ENCODE measurements around the gene LIPK.
"Not testable (repeated sequence)": the region's sequence is repeated elsewhere in the genome, so short reads cannot be mapped to it uniquely, and the experiment has no call there.

The LIPK gene, protein sequence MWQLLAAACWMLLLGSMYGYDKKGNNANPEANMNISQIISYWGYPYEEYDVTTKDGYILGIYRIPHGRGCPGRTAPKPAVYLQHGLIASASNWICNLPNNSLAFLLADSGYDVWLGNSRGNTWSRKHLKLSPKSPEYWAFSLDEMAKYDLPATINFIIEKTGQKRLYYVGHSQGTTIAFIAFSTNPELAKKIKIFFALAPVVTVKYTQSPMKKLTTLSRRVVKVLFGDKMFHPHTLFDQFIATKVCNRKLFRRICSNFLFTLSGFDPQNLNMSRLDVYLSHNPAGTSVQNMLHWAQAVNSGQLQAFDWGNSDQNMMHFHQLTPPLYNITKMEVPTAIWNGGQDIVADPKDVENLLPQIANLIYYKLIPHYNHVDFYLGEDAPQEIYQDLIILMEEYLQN

DNA sequence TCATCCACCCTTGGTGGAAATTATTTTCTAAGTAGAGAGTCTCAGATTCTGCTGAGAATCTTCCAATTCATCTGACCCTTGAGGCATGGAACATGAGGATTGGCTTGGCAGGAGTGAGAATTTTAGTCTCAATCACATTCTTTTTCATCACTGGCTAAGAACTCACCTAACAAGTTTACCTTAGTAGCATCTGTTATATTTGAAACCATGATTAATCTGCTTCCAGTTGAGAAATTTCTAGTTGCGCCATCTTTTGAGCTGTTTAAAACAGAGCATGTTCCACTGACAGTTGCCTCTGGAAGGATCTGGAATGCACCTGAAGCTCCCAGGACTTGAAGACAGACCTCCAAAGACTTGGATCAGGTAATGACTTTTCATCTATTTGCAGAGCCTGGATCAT lies at the start of gene LIPK:
TSS of gene LIPK (plus strand) at position 292 of the 400 bp plus-strand sequence. CDS start 18,295 bp downstream, outside the sequence.
- no peak for DNase-seq (ENCODE audit: low read depth in 2 of 2)

DNA sequence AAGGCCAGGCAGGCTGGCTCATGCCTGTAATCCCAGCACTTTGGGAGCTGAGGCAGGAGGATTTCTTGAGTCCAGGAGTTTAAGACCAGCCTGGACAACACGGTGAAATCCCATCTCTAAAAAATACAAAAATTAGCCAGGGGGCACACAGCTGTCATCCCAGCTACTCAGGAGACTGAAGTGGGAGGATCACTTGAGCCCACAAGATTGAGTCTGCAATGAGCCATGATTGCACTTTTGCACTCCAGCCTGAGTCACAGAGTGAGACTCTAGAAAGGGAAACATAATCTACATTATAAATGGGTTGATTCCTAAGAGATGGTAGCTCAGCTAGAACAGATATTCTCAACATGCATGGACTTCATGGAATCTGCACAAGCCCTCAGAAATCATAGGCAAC lies 48.1 kb upstream of the LIPK start:
- no peak for DNase-seq (ENCODE audit: low read depth in 2 of 2)

DNA sequence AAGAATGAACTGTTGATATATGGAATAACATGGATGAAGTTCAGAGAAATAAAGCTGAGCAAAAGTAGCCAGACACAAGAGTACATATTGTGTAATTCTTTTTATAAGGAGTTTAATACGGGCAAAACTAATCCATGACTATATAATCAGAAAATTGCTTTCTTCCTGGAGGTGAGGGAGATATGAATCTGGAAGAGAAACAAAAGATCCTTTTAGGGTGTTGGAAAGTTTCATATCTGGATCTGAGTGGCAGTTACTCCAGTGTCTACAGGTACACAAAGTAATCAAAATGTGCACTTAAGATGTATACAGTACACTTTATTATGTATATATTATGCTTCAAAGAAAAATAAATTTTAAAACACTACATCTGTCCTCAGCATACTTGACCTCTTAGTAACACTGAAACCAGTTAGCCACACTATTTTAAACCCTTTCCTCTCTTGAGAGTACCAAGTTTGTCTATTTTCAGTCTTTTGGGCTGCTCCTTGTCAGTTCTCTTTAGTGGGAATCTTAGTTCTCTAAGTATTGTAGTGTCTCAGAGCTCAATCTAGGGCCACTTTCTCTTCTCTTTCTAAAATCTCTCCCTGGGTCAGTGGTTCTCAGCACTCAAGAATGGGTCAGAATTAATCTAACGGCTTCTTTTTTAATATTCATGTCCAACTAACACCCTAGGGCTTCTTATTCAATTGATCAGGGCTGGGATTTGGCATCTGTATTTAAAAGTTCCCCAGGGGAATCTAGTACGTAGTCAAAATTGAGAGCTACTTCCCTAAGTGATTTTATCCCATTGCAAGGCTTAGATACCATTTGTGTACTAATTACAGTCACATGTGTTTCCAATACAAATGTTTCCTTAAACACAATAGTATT lies 46.1 kb upstream of the LIPK start:
- DNase-seq (ENCODE audit: low read depth in 2 of 2): no peak

- no peak for DNase-seq (ENCODE audit: low read depth in 2 of 2)
These were observed 45.5 kb upstream of the LIPK start for GRCh38 chr10:88660598-88660884.

GRCh38 chr10:88661018-88661417 lies 45.0 kb upstream of the LIPK start:
- DNase-seq (ENCODE audit: low read depth in 2 of 2): no peak

DNA sequence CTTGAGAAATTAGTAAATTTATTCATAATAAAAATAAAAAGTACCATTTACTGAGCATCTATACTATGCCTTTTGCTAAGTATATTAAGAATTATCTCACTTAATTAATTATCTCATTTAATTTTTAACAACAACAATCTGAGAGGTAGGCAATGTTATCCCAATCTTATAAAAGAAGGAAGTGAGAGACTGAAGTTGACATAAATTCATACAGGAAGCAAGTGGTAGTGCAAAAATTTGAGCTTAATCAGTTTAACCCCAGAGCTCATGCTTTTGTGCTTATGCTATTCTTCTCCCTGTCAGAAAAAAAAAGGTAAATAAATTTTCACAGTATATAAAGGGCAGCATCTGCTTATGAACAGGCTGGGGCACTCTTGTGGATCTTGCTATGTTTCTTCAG lies 44.5 kb upstream of the LIPK start:
- no peak for DNase-seq (ENCODE audit: low read depth in 2 of 2)

DNA sequence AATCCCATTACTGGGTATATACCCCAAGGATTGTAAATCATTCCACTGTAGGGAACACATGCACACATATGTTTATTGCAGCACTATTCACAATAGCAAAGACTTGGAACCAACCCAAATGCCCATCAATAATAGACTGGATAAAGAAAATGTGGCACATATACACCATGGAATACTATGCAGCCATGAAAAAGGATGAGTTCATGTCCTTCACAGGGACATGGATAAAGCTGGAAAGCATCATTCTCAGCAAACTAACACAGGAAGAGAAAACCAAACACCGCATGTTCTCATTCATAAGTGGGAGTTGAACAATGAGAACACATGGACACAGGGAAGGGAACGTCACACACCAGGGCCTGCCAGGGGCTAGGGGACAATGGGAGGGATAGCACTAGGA lies 42.9 kb upstream of the LIPK start:
- DNase-seq (ENCODE audit: low read depth in 2 of 2): not testable (repeated sequence)

- DNase-seq (ENCODE audit: low read depth in 2 of 2): no peak
These were observed 41.9 kb upstream of the LIPK start, which contains the start of gene LIPF for GRCh38 chr10:88664142-88664541. Gene LIPF, plus strand, starts transcription at chr10:88664442. Its CDS starts 2,856 bp downstream, at chr10:88667298.

- no peak for DNase-seq (ENCODE audit: low read depth in 2 of 2)
These were observed 37.6 kb upstream of the LIPK start for GRCh38 chr10:88668465-88668864.

GRCh38 chr10:88670497-88670896 lies 35.6 kb upstream of the LIPK start:
- no peak for DNase-seq (ENCODE audit: low read depth in 2 of 2)

DNA sequence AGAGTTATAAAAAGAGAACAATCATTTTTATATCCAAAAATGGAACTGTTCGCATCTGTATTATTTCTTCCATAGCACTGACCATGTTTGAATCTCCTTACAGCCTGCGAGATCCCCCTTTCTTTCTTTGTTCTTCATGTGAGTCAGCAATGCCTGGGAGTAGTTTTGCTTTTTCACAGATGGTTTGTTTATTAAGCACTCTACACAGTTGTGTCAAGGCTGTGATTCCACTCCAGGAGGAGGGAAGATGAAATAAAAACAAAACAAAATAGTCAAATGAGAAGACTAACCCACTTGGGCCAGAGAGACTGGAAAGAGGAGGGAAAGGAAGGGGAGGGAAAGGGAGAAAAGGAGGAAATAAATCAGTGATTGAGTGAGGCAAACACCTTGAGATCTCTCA lies 34.0 kb upstream of the LIPK start:
- DNase-seq (ENCODE audit: low read depth in 2 of 2): no peak

DNA sequence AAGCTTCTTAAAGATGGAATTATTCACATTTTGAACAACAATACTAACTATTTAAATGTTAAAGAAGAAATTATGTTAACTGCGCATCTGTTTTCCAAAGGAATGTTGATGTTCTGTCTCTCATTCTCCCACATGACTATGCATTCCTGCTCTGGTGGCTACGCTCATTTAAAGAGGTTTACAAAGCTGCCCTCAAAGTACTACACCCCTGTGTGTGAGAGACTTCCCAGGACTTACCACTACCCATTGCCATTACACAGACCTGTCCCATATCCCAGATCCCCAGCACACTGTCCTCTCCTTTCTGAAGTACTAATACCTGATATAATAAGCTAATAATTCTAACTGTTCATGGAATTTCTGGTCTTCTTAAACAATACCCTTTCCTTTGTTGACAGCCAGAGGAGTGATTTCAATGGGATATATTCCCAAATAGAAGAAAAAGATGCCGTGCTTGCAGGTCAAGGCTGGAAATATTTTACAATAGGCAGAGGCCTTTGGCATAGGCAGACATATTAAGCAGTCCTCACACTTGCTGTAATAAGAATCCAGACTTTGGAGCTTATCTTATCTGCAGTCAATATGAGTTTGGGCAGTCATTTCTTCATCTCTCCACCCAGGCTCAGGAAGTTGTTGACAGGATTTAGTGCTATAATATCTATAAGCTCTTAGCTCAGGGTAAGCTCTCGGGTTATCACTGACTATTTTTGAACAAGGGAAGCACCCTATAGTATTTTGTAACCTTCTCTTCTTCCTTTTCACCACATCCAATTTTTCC lies 29.6 kb upstream of the LIPK start:
- DNase-seq (ENCODE audit: low read depth in 2 of 2): no peak

DNA sequence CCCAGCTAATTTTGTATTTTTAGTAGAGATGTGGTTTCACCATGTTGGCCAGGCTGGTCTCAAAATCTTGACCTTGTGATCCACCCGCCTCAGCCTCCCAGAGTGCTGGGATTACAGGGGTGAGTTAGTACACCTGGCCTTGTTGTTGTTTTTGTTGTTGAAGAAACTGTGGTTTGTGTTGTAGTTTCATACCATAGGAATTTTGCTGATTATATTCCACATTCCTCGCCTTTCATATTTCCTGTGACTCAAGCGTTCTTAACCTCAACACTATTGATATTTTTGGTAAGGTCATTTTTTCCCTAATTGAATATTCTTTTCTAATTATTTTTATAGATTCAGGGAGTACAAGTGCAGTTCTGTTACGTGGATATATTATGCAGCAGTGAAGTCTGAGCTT lies 25.1 kb upstream of the LIPK start:
- no peak for DNase-seq (ENCODE audit: low read depth in 2 of 2)

DNA sequence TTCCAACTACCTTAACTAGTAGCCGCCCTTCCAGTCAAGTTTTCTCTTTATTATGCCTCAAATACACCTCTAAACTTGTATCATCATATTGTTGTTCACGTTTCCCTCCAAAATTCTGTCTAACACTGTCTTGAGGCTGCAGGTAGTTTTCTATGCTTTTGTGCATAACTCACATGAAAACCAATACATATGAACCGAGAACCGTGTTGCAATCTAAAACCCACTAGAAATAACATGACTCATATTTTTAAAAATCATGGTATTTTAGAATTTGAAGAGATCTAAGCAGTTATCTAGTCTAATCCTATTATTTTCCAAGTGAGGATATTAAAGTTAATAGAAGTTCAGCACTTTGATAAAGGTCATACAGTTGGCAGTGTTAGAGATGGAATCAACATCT lies 23.6 kb upstream of the LIPK start:
- no peak for DNase-seq (ENCODE audit: low read depth in 2 of 2)

DNA sequence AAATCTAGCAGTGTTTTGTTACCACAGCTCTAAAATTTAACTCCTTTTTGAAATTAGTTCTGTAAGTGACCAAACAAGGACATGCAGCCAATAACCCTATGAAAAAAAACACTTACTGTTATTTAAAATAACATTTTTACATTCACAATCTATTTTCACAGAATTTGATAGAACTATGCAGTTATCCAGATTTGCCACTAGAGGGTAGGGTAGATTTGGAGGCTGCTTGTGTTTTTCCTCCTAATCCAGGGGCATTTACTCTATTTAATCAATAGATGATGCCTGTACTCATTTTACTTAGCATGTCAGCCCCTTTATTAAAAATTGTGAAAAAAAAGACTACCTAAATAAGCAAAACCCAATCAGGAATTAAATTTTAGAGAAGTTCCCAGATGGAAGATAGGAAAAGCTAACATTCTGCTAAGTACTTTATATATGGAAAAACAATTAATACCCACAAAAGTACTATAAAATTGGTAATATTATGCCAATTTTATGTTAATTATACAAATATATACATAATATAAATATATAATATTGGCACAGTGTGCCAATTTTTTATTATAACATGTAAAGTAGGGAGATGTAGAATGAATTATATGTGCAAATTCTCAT lies 18.1 kb upstream of the LIPK start:
- DNase-seq (ENCODE audit: low read depth in 2 of 2): no peak

GRCh38 chr10:88689366-88689765 lies 16.7 kb upstream of the LIPK start:
- DNase-seq (ENCODE audit: low read depth in 2 of 2): no peak

DNA sequence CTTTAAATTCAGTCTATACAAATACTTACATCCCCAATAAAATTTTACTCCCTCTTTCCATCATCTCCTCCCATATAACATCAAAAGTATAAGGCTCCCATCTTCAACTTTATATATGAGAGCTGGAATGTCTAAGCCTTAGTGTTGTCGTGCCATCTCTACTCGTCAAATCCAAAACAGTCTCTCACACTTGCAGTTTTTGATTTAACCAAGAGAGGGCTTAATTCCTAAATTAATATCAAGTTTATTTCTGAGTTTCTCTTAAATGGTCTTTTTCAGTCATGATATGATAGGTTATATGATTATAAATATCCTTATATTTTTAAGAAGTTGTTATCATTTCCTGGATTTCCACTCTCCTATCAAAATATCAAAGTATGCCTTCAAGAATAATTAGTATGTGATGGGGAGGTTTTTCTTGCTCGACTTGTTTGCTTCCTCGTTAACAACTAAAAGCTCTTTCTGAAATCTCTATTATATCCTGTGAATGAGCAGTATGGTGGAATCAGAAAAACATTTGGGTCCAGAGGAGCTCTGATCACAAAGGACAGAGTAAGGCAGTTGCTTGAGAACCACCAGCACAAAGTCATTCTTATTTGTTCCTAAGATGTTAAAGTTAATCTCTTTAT lies 12.5 kb upstream of the LIPK start:
- DNase-seq (ENCODE audit: low read depth in 2 of 2): no peak

DNA sequence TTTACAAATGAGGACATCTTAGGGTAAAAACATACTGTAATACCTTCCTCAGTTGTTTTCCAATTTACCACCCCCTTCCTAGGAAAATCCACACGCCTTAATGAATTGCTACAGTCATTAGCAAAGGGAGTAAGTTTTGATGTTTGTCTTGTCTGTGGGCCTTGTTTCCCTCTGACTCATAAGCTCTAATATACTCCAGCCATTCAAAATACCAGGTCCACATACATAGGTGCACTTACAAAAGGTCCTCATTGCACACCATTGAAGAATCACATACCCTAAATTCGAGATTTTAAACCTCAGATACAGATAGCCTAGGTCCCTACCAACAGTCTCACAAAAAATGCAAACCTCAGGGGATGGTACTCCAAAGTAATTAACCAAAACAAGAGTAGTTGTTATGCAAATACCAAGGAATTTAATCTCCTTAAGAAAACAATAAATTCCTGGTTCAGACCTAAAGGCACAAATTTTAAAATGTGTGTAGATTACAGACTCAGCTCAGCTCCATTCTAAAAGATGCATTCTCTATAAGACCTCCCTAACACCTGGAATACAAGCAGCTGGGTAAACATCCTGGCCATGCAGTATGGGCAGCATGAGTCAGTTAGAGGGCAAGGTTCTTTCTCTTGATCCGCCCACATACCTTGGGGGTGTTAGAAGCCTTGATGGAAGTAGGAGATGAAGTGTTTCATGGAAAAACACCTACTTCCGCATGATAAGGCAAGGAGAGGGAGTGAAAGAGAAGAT lies 3.0 kb upstream of the LIPK start:
- no peak for DNase-seq (ENCODE audit: low read depth in 2 of 2)

DNA sequence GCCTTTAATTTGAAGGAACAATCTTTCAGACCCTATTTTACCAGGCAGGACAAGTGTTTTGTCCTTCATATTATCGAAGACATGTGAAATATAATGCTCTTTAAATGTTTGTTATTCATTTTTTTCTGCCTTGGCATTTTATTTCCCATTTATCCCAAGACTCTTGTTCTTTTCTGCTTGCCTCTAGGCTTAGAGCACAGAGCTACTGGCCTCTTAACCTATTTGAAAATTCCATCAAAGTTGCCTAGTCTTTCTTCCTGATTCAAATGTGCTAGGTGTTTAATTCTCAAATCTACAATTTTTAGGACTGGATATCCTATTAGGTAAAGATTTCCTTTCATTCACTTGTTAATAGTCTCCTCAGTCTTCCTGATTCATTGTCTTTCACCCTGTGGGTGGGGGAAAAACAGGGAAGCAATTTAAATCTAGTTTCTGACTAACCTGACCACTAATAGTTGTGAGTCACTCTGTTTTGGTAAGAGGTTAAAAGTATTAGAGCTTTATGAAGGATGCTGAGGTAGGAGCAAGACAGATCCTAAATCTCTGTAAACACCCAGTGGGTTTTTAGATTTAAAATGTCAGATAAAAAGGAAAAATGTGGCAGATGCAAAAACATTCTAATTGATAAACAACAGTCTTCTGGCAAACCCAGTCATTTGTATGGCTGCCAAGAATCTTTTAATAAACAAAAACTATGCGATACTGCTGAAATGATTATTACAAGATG lies 1.5 kb downstream of the LIPK start:
- DNase-seq (ENCODE audit: low read depth in 2 of 2): no peak

DNA sequence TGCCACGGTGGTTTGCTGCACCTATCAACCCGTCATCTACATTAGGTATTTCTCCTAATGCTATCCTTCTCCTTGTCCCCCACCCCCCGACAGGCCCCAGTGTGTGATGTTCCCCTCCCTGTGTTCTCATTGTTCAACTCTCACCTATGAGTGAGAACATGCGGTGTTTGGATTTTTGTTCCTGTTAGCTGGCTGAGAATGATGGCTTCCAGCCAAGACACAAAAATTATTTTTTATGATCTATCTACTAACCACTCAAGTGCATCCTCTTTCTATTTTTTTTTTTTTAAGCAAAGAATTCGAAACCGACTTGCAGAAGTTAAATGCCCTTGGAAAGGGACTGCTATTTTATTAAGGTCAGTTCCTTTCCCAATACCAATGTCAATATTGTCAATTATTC lies 3.3 kb downstream of the LIPK start:
- DNase-seq (ENCODE audit: low read depth in 2 of 2): not testable (repeated sequence)

Data from stimulated activated CD8-positive, alpha-beta memory T cell treated with anti-CD3 and anti-CD28 coated beads, Interleukin-2, amount 100 ng/mL, for 48 hours (primary cell).